Endodermal cell (in vitro differentiated cells): ENCODE data around the gene DMXL2. TPM values are rescaled to one million over a fixed set of nuclear protein-coding genes. Genes with fewer than 3 reads are reported as not detected.
"Not testable (repeated sequence)": the region's sequence is repeated elsewhere in the genome, so short reads cannot be mapped to it uniquely, and the experiment has no call there.

ENCODE experiments used
- DNase-seq: peaks from one replicate; pipeline ENCODE4 v3.0.0-alpha.2; 2017
- H3K27ac ChIP-seq: 2 replicates; pipeline ENCODE4 v1.5.1; 2013; ENCODE audit warnings: mild to moderate bottlenecking, low read depth, low read length, moderate library complexity
- H3K27me3 ChIP-seq: 2 replicates; pipeline ENCODE4 v1.6.1; 2013; ENCODE audit warnings: mild to moderate bottlenecking, low read length, moderate library complexity; ENCODE audit not compliant: insufficient read depth, control insufficient read depth, poor library complexity, severe bottlenecking
- H3K36me3 ChIP-seq: 2 replicates; pipeline ENCODE4 v1.7.0; 2013; ENCODE audit warnings: mild to moderate bottlenecking, low read length, moderate library complexity; ENCODE audit not compliant: control insufficient read depth, insufficient read depth
- H3K4me1 ChIP-seq: one replicate; pipeline ENCODE4 v1.7.0; 2013; ENCODE audit warnings: low read length; ENCODE audit not compliant: control insufficient read depth, insufficient read depth
- H3K4me3 ChIP-seq: 2 replicates; pipeline ENCODE4 v1.5.1; 2013; ENCODE audit warnings: mild to moderate bottlenecking, low read length, moderate library complexity
- H3K9ac ChIP-seq: 2 replicates; pipeline ENCODE4 v1.6.1; 2013; ENCODE audit warnings: mild to moderate bottlenecking, low read length, moderate library complexity; ENCODE audit not compliant: poor library complexity, severe bottlenecking; ENCODE audit errors: extremely low read depth
- H3K9me3 ChIP-seq: 2 replicates; pipeline ENCODE4 v1.6.1; 2013; ENCODE audit warnings: mild to moderate bottlenecking, low read length, moderate library complexity; ENCODE audit not compliant: control insufficient read depth
- H3K27ac Mint-ChIP-seq: 2 replicates; pipeline ENCODE4 v1.8.0; 2020; ENCODE audit warnings: mixed read lengths
- H3K27me3 Mint-ChIP-seq: 2 replicates; pipeline ENCODE4 v1.8.0; 2021; ENCODE audit warnings: mild to moderate bottlenecking, mixed read lengths; ENCODE audit not compliant: insufficient read depth
- H3K36me3 Mint-ChIP-seq: 2 replicates; pipeline ENCODE4 v1.8.0; 2020; ENCODE audit warnings: low read depth, mixed read lengths
- H3K4me1 Mint-ChIP-seq: 2 replicates; pipeline ENCODE4 v1.8.0; 2020; ENCODE audit warnings: mixed read lengths
- H3K4me3 Mint-ChIP-seq: 2 replicates; pipeline ENCODE4 v1.8.0; 2020; ENCODE audit warnings: mild to moderate bottlenecking, moderate library complexity, mixed read lengths
- H3K9me3 Mint-ChIP-seq: 2 replicates; pipeline ENCODE4 v1.8.0; 2020; ENCODE audit warnings: mild to moderate bottlenecking, mixed read lengths
- CTCF ChIP-seq: fragments of 200-600 bp; sonication (generic); conservative IDR thresholded peaks from 2 replicates; pipeline ENCODE4 v1.5.0; 2021; ENCODE audit warnings: antibody characterized with exemption, mild to moderate bottlenecking
- WGBS, 2 experiments: methylation state at CpG; one replicate each; pipeline versions ENCODE4 v1.1.5 to v1.1.7; 2013; ENCODE audit warnings: missing lambda C conversion rate in 2 of 2, mixed read lengths in 1 of 2; ENCODE audit not compliant: insufficient coverage in 1 of 2, insufficient read length in 1 of 2; 5-methylcytosine and 5-hydroxymethylcytosine counted together
- total RNA-seq, 2 donors: library from RNA; stranded (reverse); fragmentation: NEBNext Ultra II Directional in 1 of 2; extraction: Animal tissue kit (Norgen Biotek cat#: 25700) in 1 of 2; gene quantifications; 2 replicates in 1 of 2; 3 replicates in 1 of 2; pipeline ENCODE4 v1.2.1, GENCODE V29; 2021

Gene DMXL2
- total RNA-seq, 2 donors from 2014 or later: 20.8 to 31.5 TPM

GRCh38 chr15:51425517-51426040 is 197.0 kb downstream of the DMXL2 start:
- H3K9me3 Mint-ChIP-seq: peaks cover 20% of the 10 kb centered on the region
- WGBS, 2 experiments: no CpG with 5 or more reads among the region's 1 CpG
- peaks cover 9% of the 10 kb centered on the region for H3K4me1 Mint-ChIP-seq
- no peak overlapping the region for H3K27ac Mint-ChIP-seq
- H3K9me3 ChIP-seq: peaks cover 30% of the 10 kb centered on the region
- no peak overlapping the region for H3K27ac ChIP-seq
- no peaks in the 10 kb centered on the region for H3K36me3 Mint-ChIP-seq
- peaks cover 2% of the 10 kb centered on the region for H3K4me1 ChIP-seq
- no peak for DNase-seq
- H3K4me3 Mint-ChIP-seq: no peak overlapping the region
- no peaks in the 10 kb centered on the region for H3K27me3 ChIP-seq
- H3K4me3 ChIP-seq: no peak overlapping the region
- peaks cover 3% of the 10 kb centered on the region for H3K27me3 Mint-ChIP-seq
- no peak overlapping the region for H3K9ac ChIP-seq
- TF ChIP-seq CTCF: no peak
- H3K36me3 ChIP-seq: no peaks in the 10 kb centered on the region

DNA sequence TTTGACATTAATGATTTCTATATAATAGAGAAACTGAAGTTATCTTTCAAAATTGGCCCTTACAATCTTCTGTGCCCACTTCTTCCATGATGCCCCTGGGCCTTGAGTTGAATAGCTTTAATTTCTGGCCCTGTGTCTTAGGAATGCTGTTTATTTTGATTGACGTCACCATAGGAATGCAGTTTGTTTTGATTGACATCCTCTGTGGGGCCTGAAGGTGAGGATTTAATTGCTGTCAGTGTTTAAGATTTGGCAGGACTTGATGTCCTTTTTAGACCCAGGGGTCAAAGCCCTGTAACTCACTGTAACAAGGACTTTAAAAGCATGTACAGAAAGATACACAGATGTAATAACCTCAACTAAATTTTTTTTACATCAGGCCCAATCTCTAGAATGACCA is 197.8 kb downstream of the DMXL2 start:
- Mint-ChIP-seq H3K27me3 (peaks cover 2% of the 10 kb centered on the region), H3K4me3 (no peak overlapping the region), H3K36me3 (no peaks in the 10 kb centered on the region), H3K27ac (no peak overlapping the region), H3K4me1 (peaks cover 9% of the 10 kb centered on the region), H3K9me3 (peaks cover 20% of the 10 kb centered on the region)
- WGBS, 2 experiments: 94 to 100% methylated on average over 1 of the region's 1 CpG
- H3K27ac ChIP-seq: no peak overlapping the region
- H3K9ac ChIP-seq: no peak overlapping the region
- TF ChIP-seq CTCF: no peak
- no peaks in the 10 kb centered on the region for H3K27me3 ChIP-seq
- peaks cover 2% of the 10 kb centered on the region for H3K4me1 ChIP-seq
- H3K4me3 ChIP-seq: no peak overlapping the region
- no peaks in the 10 kb centered on the region for H3K36me3 ChIP-seq
- peaks cover 30% of the 10 kb centered on the region for H3K9me3 ChIP-seq
- DNase-seq: no peak

- H3K9me3 Mint-ChIP-seq: peaks cover 12% of the 10 kb centered on the region
- not testable (repeated sequence) for H3K36me3 Mint-ChIP-seq, H3K27me3 ChIP-seq, H3K27ac ChIP-seq, H3K4me3 ChIP-seq, H3K9ac ChIP-seq, H3K4me1 ChIP-seq, H3K4me1 Mint-ChIP-seq, H3K27ac Mint-ChIP-seq, H3K27me3 Mint-ChIP-seq, H3K36me3 ChIP-seq, H3K4me3 Mint-ChIP-seq, DNase-seq
- 94 to 100% methylated on average over 3 to 7 of the region's 16 CpGs for WGBS, 2 experiments
- peaks cover 30% of the 10 kb centered on the region for H3K9me3 ChIP-seq
Observed at GRCh38 chr15:51423040-51423439, 199.5 kb downstream of the DMXL2 start.

GRCh38 chr15:51416129-51416528 is 206.4 kb downstream of the DMXL2 start:
- Histone ChIP-seq H3K36me3 (no peaks in the 10 kb centered on the region), H3K9ac (no peak overlapping the region), H3K4me1 (peaks cover 1% of the 10 kb centered on the region), H3K4me3 (no peak overlapping the region), H3K9me3 (no peaks in the 10 kb centered on the region), H3K27me3 (peaks cover 36% of the 10 kb centered on the region), H3K27ac (no peak overlapping the region)
- no peak for TF ChIP-seq CTCF
- Mint-ChIP-seq H3K9me3 (no peaks in the 10 kb centered on the region), H3K27ac (no peak overlapping the region), H3K27me3 (peaks cover 24% of the 10 kb centered on the region), H3K4me1 (peaks cover 30% of the 10 kb centered on the region), H3K4me3 (no peak overlapping the region), H3K36me3 (no peaks in the 10 kb centered on the region)
- DNase-seq: no peak
- 26 to 40% methylated on average over 1 to 2 of the region's 4 CpGs for WGBS, 2 experiments
